ELF-1 (cell line): ENCODE measurements around the gene TMEM219.
A peak's percentile ranks its signal among the peaks of the same experiment; 100 is the strongest.
"Not testable (repeated sequence)": the region's sequence is repeated elsewhere in the genome, so short reads cannot be mapped to it uniquely, and the experiment has no call there.

Source experiments
- DNase-seq: peaks from one replicate; pipeline ENCODE4 v3.0.0-alpha.2; 2016; ENCODE audit warnings: low read depth, low spot score

The TMEM219 gene

DNA sequence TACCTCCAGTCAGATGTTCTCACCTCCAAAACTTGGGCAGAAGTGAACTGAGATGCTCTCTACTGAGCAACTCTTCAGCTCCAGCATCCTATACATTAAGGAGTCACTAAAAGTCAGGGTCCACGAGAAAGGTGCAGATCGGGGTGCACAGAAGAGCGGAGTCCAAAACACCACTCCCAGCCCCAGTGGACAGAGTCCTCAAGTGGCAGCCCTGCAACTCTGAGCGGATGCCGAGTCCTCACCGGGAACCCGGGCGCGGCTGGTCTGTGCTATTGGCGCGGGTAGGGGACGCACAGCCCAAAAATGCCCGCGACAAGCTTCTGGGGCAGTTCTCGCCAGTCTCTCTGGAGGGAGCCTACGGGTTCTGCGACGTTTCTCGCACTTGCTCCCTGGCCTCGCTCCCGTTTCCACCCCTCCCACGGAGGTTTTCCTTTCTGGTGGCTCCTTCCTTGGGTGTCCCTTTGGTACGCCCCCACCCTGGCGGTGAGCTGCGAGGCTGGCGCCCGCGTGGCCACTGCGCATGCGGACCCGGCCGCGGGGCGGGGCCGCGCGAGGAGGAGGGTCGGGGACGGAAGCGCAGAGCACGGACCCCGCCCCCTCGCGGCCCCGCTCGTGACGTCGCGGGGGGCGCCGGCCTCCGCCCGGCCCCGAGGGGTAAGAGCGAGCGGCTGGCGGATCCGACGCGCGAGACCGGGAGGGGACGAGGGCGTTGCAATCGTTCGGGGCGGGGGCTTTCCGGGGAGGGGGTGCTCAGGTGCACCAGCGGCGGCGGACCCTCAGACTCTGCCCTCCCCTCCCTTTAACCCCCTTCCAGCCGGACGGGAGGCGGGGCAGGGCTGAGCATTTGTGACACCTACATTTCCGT is at the start of gene TMEM219:
Gene TMEM219 (plus strand): TSS at position 601 of the 865 bp plus-strand sequence. CDS start 1,065 bp downstream, outside the sequence.
- peak; percentile 95 for DNase-seq

GRCh38 chr16:29912087-29912486 is 49.8 kb upstream of the TMEM219 start:
- no peak for DNase-seq

DNA sequence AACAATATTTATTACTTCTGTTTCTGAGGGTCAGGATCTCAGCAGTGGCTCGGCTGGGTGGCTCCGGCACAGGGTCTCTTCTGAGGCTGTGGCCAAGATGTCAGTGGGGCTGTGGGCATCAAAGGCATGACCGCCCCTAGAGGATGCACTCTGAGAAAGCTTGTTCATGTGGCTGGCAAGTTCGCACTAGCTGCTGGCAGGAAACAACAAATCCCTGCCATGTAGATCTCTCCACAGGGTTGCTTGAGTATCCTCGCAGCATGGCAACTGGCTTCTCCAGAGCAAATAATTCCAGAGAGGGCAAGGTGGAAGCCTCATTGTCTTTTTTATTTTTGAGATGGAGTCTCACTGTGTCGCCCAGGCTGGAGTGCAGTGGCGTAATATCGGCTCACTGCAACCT is 48.4 kb upstream of the TMEM219 start:
- no peak for DNase-seq

DNA sequence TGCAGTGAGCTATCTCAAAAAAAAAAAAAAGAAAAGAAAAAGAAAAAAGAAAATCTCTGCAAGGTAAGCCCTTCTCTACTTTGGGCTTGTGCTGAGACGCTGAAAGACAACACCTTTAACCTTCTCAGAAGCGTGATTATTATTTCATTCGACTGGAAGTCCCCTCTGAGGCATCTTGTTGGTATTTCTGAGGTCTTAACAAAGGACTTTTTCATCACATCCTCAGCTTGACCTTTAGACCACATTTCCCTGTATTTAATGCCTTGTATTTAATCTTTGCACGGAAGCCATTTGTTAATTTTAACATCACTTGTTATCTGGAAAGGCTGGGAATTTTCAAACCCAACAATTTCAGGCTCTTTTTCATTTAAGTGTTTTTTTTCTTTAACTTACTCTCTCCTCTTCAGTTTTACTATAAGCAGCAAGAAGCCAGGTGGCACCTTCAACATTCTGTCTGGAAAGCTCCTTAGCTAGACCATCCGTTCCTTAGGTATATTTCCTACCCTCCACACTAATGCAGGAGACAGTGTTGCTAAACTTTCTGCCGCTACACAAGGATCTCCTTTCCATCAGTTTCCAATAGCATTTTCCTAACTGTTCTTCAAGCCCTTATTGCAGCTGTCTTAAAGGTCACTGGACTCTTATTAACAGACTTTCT is 46.2 kb upstream of the TMEM219 start:
- no peak for DNase-seq

DNA sequence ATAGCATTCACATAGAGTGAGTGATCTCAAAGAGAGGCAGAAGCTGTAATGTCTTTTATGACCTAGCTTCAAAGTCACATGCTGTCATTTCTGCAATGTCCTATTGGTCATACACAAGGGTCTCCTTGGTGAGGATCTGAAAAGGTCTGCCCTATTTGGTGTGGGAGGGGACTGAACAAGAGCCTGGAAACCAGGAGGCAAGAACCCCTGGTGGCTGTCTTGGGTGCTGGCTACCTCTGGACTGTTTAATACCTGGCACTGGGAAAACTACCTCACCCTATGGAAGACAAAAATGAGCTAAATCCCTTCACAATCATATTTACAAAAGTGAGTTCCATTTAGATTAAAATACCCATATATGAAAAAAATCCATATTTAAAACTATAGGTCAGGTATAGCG is 44.9 kb upstream of the TMEM219 start:
- no peak for DNase-seq

GRCh38 chr16:29920288-29921033 is 41.4 kb upstream of the TMEM219 start:
- no peak for DNase-seq

- no peak for DNase-seq
Observed at GRCh38 chr16:29921034-29921385, 40.9 kb upstream of the TMEM219 start.

GRCh38 chr16:29922326-29922725 is 39.6 kb upstream of the TMEM219 start:
- DNase-seq: no peak

GRCh38 chr16:29922986-29923501 is 38.8 kb upstream of the TMEM219 start:
- no peak for DNase-seq

GRCh38 chr16:29925105-29925756 is 36.6 kb upstream of the TMEM219 start:
- peak; percentile 34 for DNase-seq

DNA sequence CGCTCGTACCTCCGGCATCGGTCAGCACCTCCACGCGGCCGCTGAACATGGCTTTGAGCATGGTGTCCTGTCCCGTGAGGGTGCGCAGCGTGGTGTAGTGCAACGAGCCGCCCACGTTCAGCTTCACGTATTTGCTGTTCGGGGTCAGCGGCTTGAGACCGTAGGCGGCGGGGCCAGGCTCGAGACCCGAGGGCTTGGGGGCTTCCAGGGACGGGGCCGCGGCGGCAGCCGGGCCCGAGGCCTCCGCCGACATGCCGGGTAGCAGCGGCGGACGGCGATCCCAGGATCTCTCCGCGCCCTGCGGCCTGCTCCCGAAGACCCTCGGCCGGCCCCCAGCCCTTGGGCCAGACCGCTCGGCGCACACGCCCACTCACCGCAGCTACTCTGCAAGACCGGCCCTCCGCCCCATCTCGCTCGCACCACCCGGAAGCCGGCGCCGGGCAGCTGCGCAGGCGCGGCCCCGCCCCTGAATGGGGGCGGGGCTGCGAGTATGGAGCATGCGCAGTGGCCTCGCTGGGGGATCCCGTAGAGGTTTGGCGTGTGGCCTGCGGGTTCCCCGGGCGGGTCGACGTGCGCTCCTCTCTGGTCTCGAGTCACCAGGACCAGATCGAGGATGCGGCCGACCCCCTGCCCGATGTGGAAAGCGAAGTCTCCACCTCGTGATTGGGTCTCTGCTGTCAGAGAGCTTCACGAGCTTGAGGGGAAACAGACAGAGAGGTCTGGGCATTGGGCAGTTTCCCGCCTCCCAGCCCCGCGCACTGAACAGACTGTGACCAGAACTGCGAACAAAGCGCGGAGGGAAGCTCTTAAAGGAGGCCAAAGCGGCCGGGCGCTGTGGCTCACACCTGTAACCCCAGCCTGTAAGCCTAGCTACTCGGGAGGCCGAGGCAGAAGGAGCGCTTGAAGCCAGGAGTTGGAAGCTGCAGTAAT is 35.8 kb upstream of the TMEM219 start, which contains the start of gene KCTD13:
Gene KCTD13 (minus strand): TSS at position 446 of the 930 bp plus-strand sequence. CDS start 193 bp downstream, at position 253.
- peak; percentile 97 for DNase-seq

GRCh38 chr16:29926711-29927052 is 35.2 kb upstream of the TMEM219 start:
- DNase-seq: no peak

- no peak for DNase-seq
Observed at GRCh38 chr16:29927070-29927905, 34.6 kb upstream of the TMEM219 start.

GRCh38 chr16:29931750-29932149 is 30.1 kb upstream of the TMEM219 start:
- DNase-seq: not testable (repeated sequence)

DNA sequence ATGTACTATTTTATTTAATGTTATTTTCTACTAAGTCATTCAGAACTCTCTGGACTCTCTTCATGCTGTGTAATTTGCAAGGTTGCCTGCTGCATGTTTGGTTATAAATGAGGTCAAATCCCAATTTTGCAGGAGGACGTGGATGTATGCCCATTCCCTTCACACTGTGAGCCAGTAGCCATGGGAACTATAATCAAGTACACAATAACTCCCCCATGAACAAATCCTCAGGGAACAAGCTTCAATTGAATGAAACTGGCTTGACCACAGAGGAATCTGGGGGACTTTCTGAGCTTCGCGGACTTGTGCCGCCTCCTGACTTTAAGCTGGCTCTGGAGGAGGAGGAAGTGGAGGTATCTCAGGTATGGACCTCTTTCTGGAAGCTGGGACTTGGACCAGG is 21.2 kb upstream of the TMEM219 start:
- no peak for DNase-seq

DNA sequence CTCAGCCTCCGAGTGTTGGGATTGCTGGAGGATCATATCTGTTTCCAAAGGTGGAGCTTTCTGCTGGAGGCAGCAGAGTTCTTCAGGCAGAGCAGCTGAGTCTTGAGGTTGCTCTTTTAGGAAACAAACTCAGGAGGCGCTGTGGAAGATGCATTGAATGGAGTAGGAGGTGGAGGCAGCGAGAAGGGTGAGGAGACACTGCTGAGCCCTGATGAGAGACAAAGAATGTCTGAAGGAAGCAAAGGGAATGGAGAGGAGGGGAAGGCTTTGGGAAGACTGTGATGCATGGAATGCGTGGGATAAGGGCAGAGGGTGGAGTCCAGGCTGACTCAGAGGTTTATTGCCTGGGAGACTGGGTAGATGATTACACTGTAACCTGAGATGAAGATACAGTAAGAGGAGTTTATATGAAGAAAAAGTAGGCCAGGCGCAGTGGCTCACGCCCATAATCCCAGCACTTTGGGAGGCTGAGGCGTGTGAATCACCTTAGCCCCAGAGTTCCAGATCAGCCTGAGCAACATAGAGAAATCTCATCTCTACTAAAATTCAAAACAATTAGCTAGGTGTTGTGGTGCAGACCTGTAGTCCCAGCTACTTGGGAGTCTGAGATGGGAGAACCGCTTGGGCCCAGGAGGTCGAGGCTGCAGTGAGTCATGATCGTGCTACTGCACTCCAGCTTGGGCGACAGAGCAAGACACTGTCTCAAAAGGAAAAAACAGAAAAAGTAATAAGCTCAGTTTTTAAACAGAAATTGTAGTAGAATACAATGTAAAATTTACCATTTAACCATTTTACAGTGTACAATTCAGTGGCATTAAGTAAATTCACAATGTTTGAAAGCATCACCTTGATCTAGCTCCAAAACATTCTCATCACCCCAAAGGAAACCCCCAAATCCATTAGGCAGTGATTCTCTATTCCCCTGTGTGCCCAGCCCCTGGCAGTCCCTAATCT is 17.8 kb upstream of the TMEM219 start:
- peak; percentile 96 for DNase-seq

GRCh38 chr16:29947897-29948296 is 14.0 kb upstream of the TMEM219 start:
- no peak for DNase-seq

GRCh38 chr16:29950806-29951461 is 10.9 kb upstream of the TMEM219 start:
- no peak for DNase-seq
